ENCODE data around the gene GOLGA1. TPM values are rescaled to one million over a fixed set of nuclear protein-coding genes. Genes with fewer than 3 reads are reported as not detected.

GOLGA1 gene
- total and polyA plus RNA-seq, 9 of the 15 experiments (the other 6 are each of a cell fraction or from before 2014, with no cell fraction given), result 2.9 to 15.9 (median 8.5) TPM

- no peak for TF ChIP-seq DEAF1 (CRISPR knock-in tag; IDR thresholded peaks at IDR 0.05)
- no peak for TF ChIP-seq ID3 (CRISPR knock-in tag; IDR thresholded peaks at IDR 0.05)
- TF ChIP-seq ID3 (tag; IDR thresholded peaks at IDR 0.05), result no peak
- TF ChIP-seq CUX1 (CRISPR knock-in tag; IDR thresholded peaks at IDR 0.05), result no peak
- TF ChIP-seq MTA3 (IDR thresholded peaks at IDR 0.05; ENCODE audit: borderline replicate concordance), result 0 out of 2 replicates have a peak, but pooled peaks have one; percentile 56
- TF ChIP-seq ZNF561 (CRISPR knock-in tag; conservative IDR thresholded peaks at IDR 0.05), result no peak
- no peak for TF ChIP-seq KLF6 (CRISPR knock-in tag; IDR thresholded peaks at IDR 0.05; ENCODE audit: borderline replicate concordance)
- no peak for TF ChIP-seq CSDE1 (IDR thresholded peaks at IDR 0.05)
- TF ChIP-seq RBM25 (IDR thresholded peaks at IDR 0.05; ENCODE audit: low read depth, low read length, severe bottlenecking), result no peak
- no peak for TF ChIP-seq ZBTB9 (CRISPR knock-in tag; IDR thresholded peaks at IDR 0.05)
- no peak for TF ChIP-seq STAT6 (CRISPR knock-in tag; IDR thresholded peaks at IDR 0.05)
- TF ChIP-seq POLR2B (IDR thresholded peaks at IDR 0.05; ENCODE audit: low read depth, partially characterized antibody), result no peak
- no peak for TF ChIP-seq ZNF699 (CRISPR knock-in tag; IDR thresholded peaks at IDR 0.05; ENCODE audit: insufficient replicate concordance)
- no peak for TF ChIP-seq KAT8 (IDR thresholded peaks at IDR 0.05; ENCODE audit: low read depth)
- no peak for TF ChIP-seq CREB5 (CRISPR knock-in tag; IDR thresholded peaks at IDR 0.05)
Measured at GRCh38 chr9:124964604-124965003, 23.7 kb upstream of the GOLGA1 start (continued).
